HCT116 (cell line): ENCODE measurements around the gene TRPM3. TPM values are rescaled to one million over a fixed set of nuclear protein-coding genes. Genes with fewer than 3 reads are reported as not detected.

Source experiments
- ATAC-seq: fragments of 200-7000 bp; cut with Tn5 transposase; 2 replicates; pipeline ENCODE4 v1.9.1; 2020; ENCODE audit warnings: mild to moderate bottlenecking, moderate library complexity
- BruUV-seq: library from RNA; stranded (reverse); fragments of 400-500 nt; replicated peaks from 2 replicates; lab custom pipeline; 2021; lab: Mats Ljungman, UMichigan
- CTCF ChIA-PET: fragments of 300-600 bp; sonication (Branson Sonifier 250); formaldehyde crosslinking; loops from one replicate; lab custom pipeline; 2021; ENCODE audit warnings: antibody characterized with exemption; lab: Charles Lee
- POLR2A ChIA-PET: fragments of 300-600, 350-600 bp; sonication (Branson Sonifier 250); formaldehyde crosslinking; loops from one replicate; lab custom pipeline; 2021; ENCODE audit warnings: antibody characterized with exemption; lab: Charles Lee
- RAD21 ChIA-PET, 2 experiments: fragments of 300-600 bp; sonication (Branson Sonifier 250); formaldehyde crosslinking; loops; one replicate each; lab custom pipeline; 2023; ENCODE audit warnings: low total read pairs in 2 of 2; ENCODE audit not compliant: uncharacterized antibody in 2 of 2, unreplicated experiment in 2 of 2, low non-redundant PET in 1 of 2; lab: Charles Lee
- DNase-seq: peaks from one replicate; pipeline ENCODE4 v3.0.0-alpha.2; 2010; ENCODE audit warnings: low read depth, low spot score
- H2AFZ ChIP-seq: fragments of 200-600 bp; shearing (Covaris generic), sonication (generic); 2 replicates; pipeline ENCODE4 v1.6.1; 2017; ENCODE audit warnings: low read depth, mixed run types, mixed read lengths, antibody characterized with exemption, low read length; ENCODE audit not compliant: poor library complexity, severe bottlenecking
- H3K27ac ChIP-seq: 2 replicates; pipeline ENCODE4 v1.5.1; 2012; ENCODE audit warnings: low read depth, low read length
- H3K27me3 ChIP-seq: fragments of 200-600 bp; sonication (generic); 2 replicates; pipeline ENCODE4 v1.6.1; 2016; ENCODE audit warnings: mixed run types, low read length, mixed read lengths; ENCODE audit not compliant: insufficient read depth
- H3K36me3 ChIP-seq, 2 experiments: fragments of 200-500 bp in 1 of 2; fragments of 200-600 bp in 1 of 2; sonication (Bioruptor generic) in 1 of 2; sonication (generic) in 1 of 2; 2 replicates each; pipeline versions ENCODE4 v1.5.1 to v1.6.1; 2014 to 2016; ENCODE audit warnings: low read length in 2 of 2, inconsistent platforms in 1 of 2, mixed read lengths in 1 of 2, mixed run types in 1 of 2; ENCODE audit not compliant: insufficient read depth in 2 of 2, control insufficient read depth in 1 of 2
- H3K4me1 ChIP-seq, 2 experiments: fragments of 200-600 bp in 1 of 2; sonication (generic) in 1 of 2; 2 replicates each; pipeline versions ENCODE4 v1.5.1 to v1.6.1; 2012 to 2017; ENCODE audit warnings: low read length in 2 of 2, inconsistent platforms in 1 of 2, mild to moderate bottlenecking in 1 of 2, mixed read lengths in 1 of 2, mixed run types in 1 of 2, moderate library complexity in 1 of 2; ENCODE audit not compliant: insufficient read depth in 2 of 2, control insufficient read depth in 1 of 2
- H3K4me2 ChIP-seq: fragments of 200-600 bp; sonication (generic); 2 replicates; pipeline ENCODE4 v1.6.1; 2017; ENCODE audit warnings: mixed run types, low read length, mixed read lengths
- H3K4me3 ChIP-seq, 2 experiments: fragments of 200-600 bp in 1 of 2; sonication (generic) in 1 of 2; replicated peaks in 1 of 2; 2 replicates each; pipeline ENCODE4 v1.5.1; 2011 to 2016; ENCODE audit warnings: low read length in 2 of 2, control low read depth in 1 of 2, low read depth in 1 of 2, mild to moderate bottlenecking in 1 of 2, mixed read lengths in 1 of 2, mixed run types in 1 of 2
- H3K79me2 ChIP-seq: fragments of 200-600 bp; sonication (generic); 2 replicates; pipeline ENCODE4 v1.6.1; 2017; ENCODE audit warnings: mild to moderate bottlenecking, mixed run types, low read length, moderate library complexity, mixed read lengths; ENCODE audit not compliant: insufficient read depth
- H3K9ac ChIP-seq: fragments of 200-600 bp; sonication (generic); 2 replicates; pipeline ENCODE4 v1.6.1; 2016; ENCODE audit warnings: low read length, mixed read lengths
- H3K9me2 ChIP-seq: fragments of 200-600 bp; sonication (generic), shearing (Covaris generic); 2 replicates; pipeline ENCODE4 v1.6.1; 2017; ENCODE audit warnings: mixed run types, mild to moderate bottlenecking, moderate library complexity; ENCODE audit not compliant: insufficient read depth
- H3K9me3 ChIP-seq, 2 experiments: fragments of 200-500 bp in 1 of 2; fragments of 200-600 bp in 1 of 2; sonication (Bioruptor generic) in 1 of 2; sonication (generic) in 1 of 2; 2 replicates each; pipeline ENCODE4 v1.6.1; 2014 to 2017; ENCODE audit warnings: low read length in 2 of 2, mixed read lengths in 2 of 2, inconsistent platforms in 1 of 2, low read depth in 1 of 2, mild to moderate bottlenecking in 1 of 2, mixed run types in 1 of 2, moderate library complexity in 1 of 2; ENCODE audit not compliant: control insufficient read depth in 1 of 2, insufficient read depth in 1 of 2
- H4K20me1 ChIP-seq: fragments of 200-600 bp; sonication (generic), shearing (Covaris generic); 2 replicates; pipeline ENCODE4 v1.6.1; 2017; ENCODE audit warnings: mixed run types, mild to moderate bottlenecking, moderate library complexity; ENCODE audit not compliant: insufficient read depth
- CBX3 ChIP-seq: IDR thresholded peaks from 2 replicates; pipeline ENCODE4 v1.6.1; 2012; ENCODE audit warnings: low read depth
- EGR1 ChIP-seq: IDR thresholded peaks from 2 replicates; pipeline ENCODE4 v1.6.1; 2012; ENCODE audit warnings: low read depth
- ELF1 ChIP-seq: IDR thresholded peaks from 2 replicates; pipeline ENCODE4 v1.6.1; 2012; ENCODE audit warnings: low read depth, borderline replicate concordance
- EZH2phosphoT487 ChIP-seq: fragments of 200-600 bp; IDR thresholded peaks from 2 replicates; pipeline ENCODE4 v1.6.1; 2018; ENCODE audit warnings: antibody characterized with exemption, borderline replicate concordance
- POLR2AphosphoS5 ChIP-seq: IDR thresholded peaks from 2 replicates; pipeline ENCODE4 v1.6.1; 2011; ENCODE audit warnings: mild to moderate bottlenecking, low read depth, low read length, moderate library complexity
- SIN3A ChIP-seq: IDR thresholded peaks from 2 replicates; pipeline ENCODE4 v1.6.1; 2012; ENCODE audit warnings: low read depth
- SP1 ChIP-seq: IDR thresholded peaks from 2 replicates; pipeline ENCODE4 v1.6.1; 2012; ENCODE audit warnings: low read depth
- ZFX ChIP-seq: fragments of 450-650 bp; IDR thresholded peaks from 2 replicates; pipeline ENCODE4 v1.6.1; 2017
- intact Hi-C: fragments of 100-400 bp; cut with micrococcal nuclease; formaldehyde crosslinking; loops from 2 replicates; pipeline ENCODE4 v1.10.0; 2022
- total RNA-seq: library from RNA; stranded (reverse); gene quantifications from one replicate; pipeline ENCODE4 v1.2.1, GENCODE V29; 2021; ENCODE audit not compliant: unreplicated experiment
- TF ChIP-seq, protein P1 (sequence below): IDR thresholded peaks from 2 replicates; pipeline ENCODE4 v1.6.1; 2012
- TF ChIP-seq, protein P2 (sequence below): IDR thresholded peaks from 2 replicates; pipeline ENCODE4 v1.6.1; 2012; ENCODE audit warnings: low read depth

TRPM3 gene
- total RNA-seq, 1 experiment from 2014 or later: not detected

DNA sequence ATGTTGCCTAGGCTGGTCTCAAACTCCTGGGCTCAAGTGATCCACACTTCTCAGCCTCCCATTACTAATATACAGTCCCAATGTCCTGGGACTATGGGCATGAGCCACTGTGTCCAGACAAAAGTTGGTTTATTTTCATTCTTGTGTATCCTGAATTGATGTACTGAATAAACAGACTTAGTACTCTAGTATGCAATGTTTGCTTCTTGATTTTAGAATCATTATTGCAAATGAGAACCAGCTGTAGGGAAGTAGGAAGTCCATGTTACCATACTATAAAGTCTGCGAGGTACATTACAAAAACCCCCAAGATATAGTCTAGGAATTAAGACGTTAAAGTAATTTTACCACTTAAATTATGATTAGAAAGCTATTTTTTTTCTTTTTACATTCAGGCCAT lies 372.4 kb downstream of the TRPM3 start:
- intact Hi-C loops: no loop called here
- CTCF ChIA-PET: no interaction called here

More for the DNA sequence above, 372.4 kb downstream of the TRPM3 start:
- no peak for DNase-seq
- Histone ChIP-seq H3K4me2 (no peak overlapping the region), H3K4me3 (no peak overlapping the region), H3K9ac (no peak overlapping the region), H3K27ac (no peak overlapping the region), H3K9me3 (no peaks in the 10 kb centered on the region), H3K36me3 (no peaks in the 10 kb centered on the region), H3K79me2 (no peaks in the 10 kb centered on the region), H3K9me2 (no peaks in the 10 kb centered on the region)
- BruUV-seq: no TSS peak
- RAD21 ChIA-PET: no interaction called here
- POLR2A ChIA-PET: no interaction called here
- TF ChIP-seq POLR2AphosphoS5 (no peak), ELF1 (no peak), EGR1 (no peak), EZH2phosphoT487 (no peak), SP1 (no peak), ZFX (no peak), SIN3A (no peak), CBX3 (no peak)
- TF ChIP-seq, protein P1, sequence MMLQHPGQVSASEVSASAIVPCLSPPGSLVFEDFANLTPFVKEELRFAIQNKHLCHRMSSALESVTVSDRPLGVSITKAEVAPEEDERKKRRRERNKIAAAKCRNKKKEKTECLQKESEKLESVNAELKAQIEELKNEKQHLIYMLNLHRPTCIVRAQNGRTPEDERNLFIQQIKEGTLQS: no peak
- TF ChIP-seq, protein P2, sequence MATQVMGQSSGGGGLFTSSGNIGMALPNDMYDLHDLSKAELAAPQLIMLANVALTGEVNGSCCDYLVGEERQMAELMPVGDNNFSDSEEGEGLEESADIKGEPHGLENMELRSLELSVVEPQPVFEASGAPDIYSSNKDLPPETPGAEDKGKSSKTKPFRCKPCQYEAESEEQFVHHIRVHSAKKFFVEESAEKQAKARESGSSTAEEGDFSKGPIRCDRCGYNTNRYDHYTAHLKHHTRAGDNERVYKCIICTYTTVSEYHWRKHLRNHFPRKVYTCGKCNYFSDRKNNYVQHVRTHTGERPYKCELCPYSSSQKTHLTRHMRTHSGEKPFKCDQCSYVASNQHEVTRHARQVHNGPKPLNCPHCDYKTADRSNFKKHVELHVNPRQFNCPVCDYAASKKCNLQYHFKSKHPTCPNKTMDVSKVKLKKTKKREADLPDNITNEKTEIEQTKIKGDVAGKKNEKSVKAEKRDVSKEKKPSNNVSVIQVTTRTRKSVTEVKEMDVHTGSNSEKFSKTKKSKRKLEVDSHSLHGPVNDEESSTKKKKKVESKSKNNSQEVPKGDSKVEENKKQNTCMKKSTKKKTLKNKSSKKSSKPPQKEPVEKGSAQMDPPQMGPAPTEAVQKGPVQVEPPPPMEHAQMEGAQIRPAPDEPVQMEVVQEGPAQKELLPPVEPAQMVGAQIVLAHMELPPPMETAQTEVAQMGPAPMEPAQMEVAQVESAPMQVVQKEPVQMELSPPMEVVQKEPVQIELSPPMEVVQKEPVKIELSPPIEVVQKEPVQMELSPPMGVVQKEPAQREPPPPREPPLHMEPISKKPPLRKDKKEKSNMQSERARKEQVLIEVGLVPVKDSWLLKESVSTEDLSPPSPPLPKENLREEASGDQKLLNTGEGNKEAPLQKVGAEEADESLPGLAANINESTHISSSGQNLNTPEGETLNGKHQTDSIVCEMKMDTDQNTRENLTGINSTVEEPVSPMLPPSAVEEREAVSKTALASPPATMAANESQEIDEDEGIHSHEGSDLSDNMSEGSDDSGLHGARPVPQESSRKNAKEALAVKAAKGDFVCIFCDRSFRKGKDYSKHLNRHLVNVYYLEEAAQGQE: no peak
- TF ChIP-seq, all 23 proteins: peak for 0
- no peaks in the 10 kb centered on the region for H3K4me1 ChIP-seq
- H4K20me1 ChIP-seq: no peaks in the 10 kb centered on the region
- peaks cover 15% of the 10 kb centered on the region for H3K27me3 ChIP-seq
- no peak for ATAC-seq
- no peak overlapping the region for H2AFZ ChIP-seq
